Mesenchymal stem cell (in vitro differentiated cells and primary cell): ENCODE measurements around the gene ZBTB16.

Experiments
- DNase-seq: peaks from one replicate; pipeline ENCODE4 v3.0.0-alpha.2; 2013
- H2AFZ ChIP-seq: one replicate; pipeline ENCODE4 v1.6.1; 2013; ENCODE audit warnings: low read depth, mild to moderate bottlenecking, control low read depth, inconsistent platforms, low read length, moderate library complexity
- H2AK5ac ChIP-seq: 2 replicates; pipeline ENCODE4 v1.6.1; 2013; ENCODE audit warnings: low read length, moderate library complexity, mild to moderate bottlenecking, inconsistent platforms; ENCODE audit not compliant: severe bottlenecking
- H2BK120ac ChIP-seq: one replicate; pipeline ENCODE4 v1.6.1; 2013; ENCODE audit warnings: low read depth, mild to moderate bottlenecking, inconsistent platforms, low read length, moderate library complexity
- H2BK12ac ChIP-seq, 2 experiments: one replicate each; pipeline ENCODE4 v1.6.1; 2013; ENCODE audit warnings: inconsistent platforms in 2 of 2, low read length in 2 of 2, mild to moderate bottlenecking in 2 of 2, moderate library complexity in 2 of 2, control low read depth in 1 of 2
- H2BK15ac ChIP-seq: one replicate; pipeline ENCODE4 v1.6.1; 2013; ENCODE audit warnings: mild to moderate bottlenecking, low read depth, inconsistent platforms; ENCODE audit not compliant: poor library complexity, severe bottlenecking
- H2BK5ac ChIP-seq: 2 replicates; pipeline ENCODE4 v1.6.1; 2013; ENCODE audit warnings: low read depth, mild to moderate bottlenecking, low read length, control low read depth, inconsistent platforms; ENCODE audit not compliant: poor library complexity, severe bottlenecking
- H3K14ac ChIP-seq, 2 experiments: one replicate each; pipeline ENCODE4 v1.6.1; 2013; ENCODE audit warnings: inconsistent platforms in 2 of 2, low read length in 2 of 2, control low read depth in 1 of 2, mild to moderate bottlenecking in 1 of 2, moderate library complexity in 1 of 2
- H3K18ac ChIP-seq, 2 experiments: one replicate each; pipeline ENCODE4 v1.6.1; 2013; ENCODE audit warnings: inconsistent platforms in 2 of 2, low read length in 2 of 2, control low read depth in 1 of 2, low read depth in 1 of 2, mild to moderate bottlenecking in 1 of 2
- H3K23ac ChIP-seq, 2 experiments: one replicate each; pipeline ENCODE4 v1.6.1; 2013; ENCODE audit warnings: inconsistent platforms in 2 of 2, low read length in 2 of 2, mild to moderate bottlenecking in 2 of 2, moderate library complexity in 2 of 2, control low read depth in 1 of 2
- H3K27ac ChIP-seq: 2 replicates; pipeline ENCODE4 v1.5.1; 2013; ENCODE audit warnings: mild to moderate bottlenecking, moderate library complexity, low read length, control low read depth, inconsistent platforms; ENCODE audit not compliant: poor library complexity, severe bottlenecking
- H3K27me3 ChIP-seq, 2 experiments: 2 replicates each; pipeline versions ENCODE4 v1.6.1 to v1.7.0; 2013; ENCODE audit warnings: low read length in 2 of 2, mild to moderate bottlenecking in 2 of 2, moderate library complexity in 2 of 2, control low read depth in 1 of 2, inconsistent platforms in 1 of 2; ENCODE audit not compliant: control insufficient read depth in 1 of 2, insufficient read depth in 1 of 2
- H3K36me3 ChIP-seq, 2 experiments: 2 replicates each; pipeline versions ENCODE4 v1.6.1 to v1.7.0; 2013; ENCODE audit warnings: low read length in 2 of 2, control low read depth in 1 of 2, inconsistent platforms in 1 of 2, low read depth in 1 of 2, mild to moderate bottlenecking in 1 of 2; ENCODE audit not compliant: insufficient read depth in 2 of 2, control insufficient read depth in 1 of 2
- H3K4ac ChIP-seq, 2 experiments: one replicate each; pipeline ENCODE4 v1.6.1; 2013; ENCODE audit warnings: inconsistent platforms in 2 of 2, low read length in 2 of 2, mild to moderate bottlenecking in 2 of 2, moderate library complexity in 2 of 2, control low read depth in 1 of 2, low read depth in 1 of 2
- H3K4me1 ChIP-seq: 2 replicates; pipeline ENCODE4 v1.6.1; 2013; ENCODE audit warnings: low read depth, low read length, control low read depth; ENCODE audit not compliant: control insufficient read depth, insufficient read depth
- H3K4me2 ChIP-seq: 2 replicates; pipeline ENCODE4 v1.6.1; 2013; ENCODE audit warnings: low read length, mild to moderate bottlenecking, inconsistent platforms; ENCODE audit not compliant: poor library complexity, severe bottlenecking
- H3K4me3 ChIP-seq, 2 experiments: 2 replicates each; pipeline versions ENCODE4 v1.5.1 to v1.7.0; 2013; ENCODE audit warnings: low read length in 2 of 2, mild to moderate bottlenecking in 2 of 2, control low read depth in 1 of 2, low read depth in 1 of 2; ENCODE audit not compliant: insufficient read depth in 1 of 2
- H3K79me1 ChIP-seq: replicated peaks from 2 replicates; pipeline ENCODE4 v1.6.1; 2013; ENCODE audit warnings: mild to moderate bottlenecking, control low read depth, low read length, inconsistent platforms; ENCODE audit not compliant: poor library complexity, severe bottlenecking
- H3K9ac ChIP-seq: 2 replicates; pipeline ENCODE4 v1.7.0; 2013; ENCODE audit warnings: mild to moderate bottlenecking, low read length, moderate library complexity
- H3K9me3 ChIP-seq: 2 replicates; pipeline ENCODE4 v1.7.0; 2013; ENCODE audit warnings: mild to moderate bottlenecking, low read length; ENCODE audit not compliant: control insufficient read depth
- H4K8ac ChIP-seq: one replicate; pipeline ENCODE4 v1.6.1; 2013; ENCODE audit warnings: inconsistent platforms, mild to moderate bottlenecking, low read length, moderate library complexity
- H4K91ac ChIP-seq: one replicate; pipeline ENCODE4 v1.6.1; 2013; ENCODE audit warnings: mild to moderate bottlenecking, low read length, inconsistent platforms
- WGBS: methylation state at CpG from one replicate; pipeline ENCODE4 v1.1.7; 2013; ENCODE audit warnings: mixed read lengths; 5-methylcytosine and 5-hydroxymethylcytosine counted together

ZBTB16 gene

DNA sequence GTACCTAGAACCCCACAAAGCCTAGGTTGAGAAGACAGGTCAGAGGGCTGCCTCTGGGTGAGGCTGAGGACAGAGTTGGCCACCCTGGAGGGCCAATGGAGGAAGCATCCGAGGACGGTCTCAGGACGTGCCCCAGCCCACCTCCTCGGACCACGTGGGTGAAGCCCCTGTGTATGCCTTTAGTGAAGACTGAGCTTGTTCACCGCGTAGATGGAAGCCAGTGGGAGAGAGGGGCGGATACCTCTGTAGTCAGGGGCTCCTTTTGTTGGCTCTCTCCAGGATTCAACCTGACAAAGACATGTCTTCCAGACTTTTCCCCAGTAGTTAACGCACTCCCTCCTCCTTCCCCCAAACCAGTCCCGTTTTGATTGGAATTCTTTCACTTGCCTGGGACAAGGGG is 110.7 kb downstream of the ZBTB16 start:
- H4K8ac ChIP-seq: peak overlapping the region; percentile 46
- H2BK5ac ChIP-seq: no peak overlapping the region
- H3K18ac ChIP-seq: no peak overlapping the region
- peak overlapping the region; percentile 34 for H4K91ac ChIP-seq
- no peak overlapping the region for H2AK5ac ChIP-seq
- H3K4me1 ChIP-seq: peaks cover 8% of the 10 kb centered on the region
- peak overlapping the region; percentile 15 for H2BK120ac ChIP-seq
- H3K79me1 ChIP-seq: no peaks in the 10 kb centered on the region
- H3K36me3 ChIP-seq: no peaks in the 10 kb centered on the region
- no peak overlapping the region for H3K4me3 ChIP-seq
- H3K4ac ChIP-seq: no peak overlapping the region
- no peaks in the 10 kb centered on the region for H3K9me3 ChIP-seq
- H3K23ac ChIP-seq: no peak overlapping the region
- 88% methylated on average over 8 of the region's 10 CpGs for WGBS
- DNase-seq: no peak
- H3K27ac ChIP-seq: no peak overlapping the region
- no peak overlapping the region for H2BK15ac ChIP-seq
- no peak overlapping the region for H3K4me2 ChIP-seq
- H3K9ac ChIP-seq: no peak overlapping the region
- no peak overlapping the region for H2BK12ac ChIP-seq
- peaks cover 85 to 86% of the 10 kb centered on the region in 2 experiments for H3K27me3 ChIP-seq
- H3K14ac ChIP-seq: no peak overlapping the region
- H2AFZ ChIP-seq: no peak overlapping the region

DNA sequence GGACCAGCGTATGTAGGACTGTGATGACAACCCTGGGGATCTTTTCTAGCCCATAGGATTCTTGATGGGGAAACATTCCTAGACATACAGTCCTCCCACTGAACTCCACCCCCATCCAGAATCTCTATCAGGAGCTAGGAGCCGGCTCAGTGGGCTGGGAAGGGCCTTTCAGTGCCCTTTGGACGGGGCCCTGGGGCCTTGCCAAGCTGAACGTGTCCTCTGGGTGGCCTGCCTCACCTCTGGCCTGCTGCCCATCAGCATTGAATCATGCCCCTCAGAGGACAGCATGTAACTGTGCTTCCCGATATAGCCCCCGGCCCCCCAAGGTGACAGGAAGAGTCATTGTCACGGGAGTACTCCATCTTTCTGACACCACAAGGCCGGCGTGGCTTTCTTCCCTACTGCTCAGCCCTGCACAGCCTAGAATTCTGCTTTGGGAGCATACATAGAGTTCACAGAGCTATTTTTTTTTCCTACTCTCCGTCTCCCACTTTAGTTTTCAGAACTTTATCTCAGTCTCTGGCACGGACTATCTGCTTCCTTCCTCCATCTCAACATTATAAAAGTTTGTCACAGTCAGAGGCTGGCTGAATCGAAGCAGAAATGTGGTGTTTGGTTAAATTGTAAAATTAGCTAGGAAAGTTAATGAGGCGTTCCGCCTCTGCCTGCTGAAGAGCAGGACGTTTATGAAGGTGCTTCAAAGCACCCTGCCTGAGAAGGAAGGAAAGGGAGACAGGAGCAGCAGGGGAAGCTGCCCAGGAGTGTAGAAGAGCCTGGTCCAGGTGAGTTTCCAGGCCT is 111.9 kb downstream of the ZBTB16 start:
- H3K4ac ChIP-seq: peak overlapping the region; percentile 12 to 80
- H3K23ac ChIP-seq: no peak overlapping the region
- peak overlapping the region; percentile 86 for H4K91ac ChIP-seq
- WGBS: 63% methylated on average over 14 of the region's 15 CpGs
- peaks cover 6% of the 10 kb centered on the region for H3K4me1 ChIP-seq
- H3K9ac ChIP-seq: no peak overlapping the region
- H3K14ac ChIP-seq: peak overlapping the region in 1 of 2 experiments; percentile 9
- H3K4me2 ChIP-seq: no peak overlapping the region
- no peak overlapping the region for H2BK5ac ChIP-seq
- H3K18ac ChIP-seq: peak overlapping the region; percentile 14 to 64
- no peaks in the 10 kb centered on the region for H3K9me3 ChIP-seq
- no peak overlapping the region for H2BK15ac ChIP-seq
- H4K8ac ChIP-seq: peak overlapping the region; percentile 27
- H2BK120ac ChIP-seq: peak overlapping the region; percentile 62
- peak overlapping the region in 1 of 2 experiments; percentile 68 for H2BK12ac ChIP-seq
- H3K79me1 ChIP-seq: no peaks in the 10 kb centered on the region
- H3K27me3 ChIP-seq: peaks cover 84 to 88% of the 10 kb centered on the region in 2 experiments
- H3K4me3 ChIP-seq: no peak overlapping the region
- H2AK5ac ChIP-seq: no peak overlapping the region
- no peak overlapping the region for H2AFZ ChIP-seq
- no peaks in the 10 kb centered on the region for H3K36me3 ChIP-seq
- DNase-seq: peak; percentile 7
- H3K27ac ChIP-seq: no peak overlapping the region

DNA sequence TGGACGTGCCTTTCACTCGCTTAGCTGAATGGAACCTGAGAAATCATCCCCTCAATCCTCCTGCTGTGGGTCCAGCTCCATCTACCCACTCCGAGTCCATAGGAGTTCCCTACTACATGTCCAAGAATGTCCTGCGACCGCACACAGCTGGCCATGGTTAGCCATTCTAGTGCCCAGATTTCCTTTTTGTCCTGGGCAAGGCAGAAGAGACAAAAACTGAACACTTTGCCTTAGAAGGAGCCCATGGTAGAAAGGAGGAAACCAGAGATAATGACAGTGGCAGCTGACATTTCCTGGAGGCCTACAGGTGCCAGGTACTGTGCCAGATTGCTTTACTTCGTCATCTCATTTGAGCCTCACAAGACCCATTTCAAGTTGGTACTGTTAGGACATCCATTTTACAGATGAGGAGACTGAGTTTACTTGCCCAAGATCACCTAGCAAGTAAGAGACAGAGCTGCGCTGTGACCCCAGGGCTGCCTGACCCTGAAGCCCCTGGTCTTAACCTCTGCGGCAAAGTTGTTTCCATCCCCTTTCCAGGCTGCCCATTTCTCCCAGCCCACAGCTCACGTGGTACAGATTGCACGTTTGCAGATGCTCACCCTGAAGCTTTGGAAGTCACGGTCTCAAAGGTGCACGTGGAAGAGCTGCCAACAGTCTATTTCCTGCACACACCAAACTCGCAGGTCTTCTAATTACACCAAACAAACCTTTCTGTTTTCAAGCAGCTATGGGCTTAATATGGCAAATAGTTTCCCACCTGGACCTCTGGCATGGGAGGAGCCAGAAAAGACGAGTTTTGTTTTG is 112.7 kb downstream of the ZBTB16 start:
- H3K27ac ChIP-seq: no peak overlapping the region
- no peak overlapping the region for H3K23ac ChIP-seq
- H3K4ac ChIP-seq: peak overlapping the region; percentile 20 to 80
- H2AK5ac ChIP-seq: no peak overlapping the region
- H3K36me3 ChIP-seq: no peaks in the 10 kb centered on the region
- no peaks in the 10 kb centered on the region for H3K79me1 ChIP-seq
- peaks cover 6% of the 10 kb centered on the region for H3K4me1 ChIP-seq
- H2BK120ac ChIP-seq: peak overlapping the region; percentile 62
- WGBS: 89% methylated on average over 13 of the region's 14 CpGs
- H3K4me3 ChIP-seq: no peak overlapping the region
- peak overlapping the region; percentile 86 for H4K91ac ChIP-seq
- peak overlapping the region in 1 of 2 experiments; percentile 68 for H2BK12ac ChIP-seq
- H3K9ac ChIP-seq: no peak overlapping the region
- H3K4me2 ChIP-seq: no peak overlapping the region
- H3K27me3 ChIP-seq: peaks cover 90 to 96% of the 10 kb centered on the region in 2 experiments
- no peaks in the 10 kb centered on the region for H3K9me3 ChIP-seq
- no peak overlapping the region for H2BK15ac ChIP-seq
- H3K18ac ChIP-seq: peak overlapping the region; percentile 14 to 64
- H4K8ac ChIP-seq: no peak overlapping the region
- H2AFZ ChIP-seq: no peak overlapping the region
- H2BK5ac ChIP-seq: no peak overlapping the region
- H3K14ac ChIP-seq: peak overlapping the region in 1 of 2 experiments; percentile 9
- no peak for DNase-seq

DNA sequence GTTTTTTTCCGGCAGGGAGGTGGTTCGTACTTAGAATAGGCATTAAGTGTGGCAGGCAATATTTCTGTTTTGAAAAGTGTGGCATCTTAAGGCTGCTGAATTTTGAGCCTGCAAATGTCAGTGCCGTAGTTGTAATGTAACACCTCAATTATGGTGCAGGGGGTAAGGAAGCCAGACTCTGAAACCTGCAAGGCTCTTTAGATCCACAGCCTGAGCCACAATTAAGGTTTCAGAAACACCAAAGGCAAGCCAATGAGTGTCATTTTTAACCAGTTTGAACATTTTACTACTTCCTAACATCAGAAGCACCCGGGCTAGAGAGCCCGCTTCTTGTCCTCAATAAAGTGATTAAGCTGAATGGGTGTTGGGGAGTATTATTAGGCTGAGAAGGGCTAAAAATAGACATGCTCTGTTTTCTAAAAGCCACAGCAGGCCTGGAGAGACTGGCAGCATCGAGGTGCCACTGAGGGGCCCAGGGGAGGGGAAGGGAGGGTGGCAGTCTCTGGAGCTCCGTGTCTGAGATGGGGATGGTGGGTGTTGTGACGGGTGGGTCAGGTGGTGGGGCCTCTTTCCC is 113.4 kb downstream of the ZBTB16 start:
- no peak overlapping the region for H3K9ac ChIP-seq
- H3K79me1 ChIP-seq: no peaks in the 10 kb centered on the region
- no peak overlapping the region for H3K27ac ChIP-seq
- no peak overlapping the region for H2BK120ac ChIP-seq
- no peak overlapping the region for H2BK5ac ChIP-seq
- H3K4me3 ChIP-seq: no peak overlapping the region
- no peak overlapping the region for H2AK5ac ChIP-seq
- no peak overlapping the region for H2BK15ac ChIP-seq
- H4K8ac ChIP-seq: no peak overlapping the region
- no peak for DNase-seq
- H3K9me3 ChIP-seq: no peaks in the 10 kb centered on the region
- H3K4me1 ChIP-seq: peaks cover 6% of the 10 kb centered on the region
- peaks cover 92 to 97% of the 10 kb centered on the region in 2 experiments for H3K27me3 ChIP-seq
- H4K91ac ChIP-seq: no peak overlapping the region
- H2BK12ac ChIP-seq: peak overlapping the region in 1 of 2 experiments; percentile 70
- 58% methylated on average over 8 of the region's 8 CpGs for WGBS
- no peak overlapping the region for H3K23ac ChIP-seq
- no peaks in the 10 kb centered on the region for H3K36me3 ChIP-seq
- no peak overlapping the region for H3K14ac ChIP-seq
- peak overlapping the region in 1 of 2 experiments; percentile 20 for H3K4ac ChIP-seq
- no peak overlapping the region for H2AFZ ChIP-seq
- H3K18ac ChIP-seq: peak overlapping the region in 1 of 2 experiments; percentile 63
- H3K4me2 ChIP-seq: no peak overlapping the region
